Stimulated activated CD8-positive, alpha-beta memory T cell treated with anti-CD3 and anti-CD28 coated beads, Interleukin-7, amount 100 ng/mL, for 4 hours (primary cell): ENCODE data around the gene ZNF467.

Experiments used
- DNase-seq, 2 donors: peaks; one replicate each; pipeline ENCODE4 v3.0.0-alpha.2; 2020; ENCODE audit warnings: low read depth in 2 of 2

Gene ZNF467

DNA sequence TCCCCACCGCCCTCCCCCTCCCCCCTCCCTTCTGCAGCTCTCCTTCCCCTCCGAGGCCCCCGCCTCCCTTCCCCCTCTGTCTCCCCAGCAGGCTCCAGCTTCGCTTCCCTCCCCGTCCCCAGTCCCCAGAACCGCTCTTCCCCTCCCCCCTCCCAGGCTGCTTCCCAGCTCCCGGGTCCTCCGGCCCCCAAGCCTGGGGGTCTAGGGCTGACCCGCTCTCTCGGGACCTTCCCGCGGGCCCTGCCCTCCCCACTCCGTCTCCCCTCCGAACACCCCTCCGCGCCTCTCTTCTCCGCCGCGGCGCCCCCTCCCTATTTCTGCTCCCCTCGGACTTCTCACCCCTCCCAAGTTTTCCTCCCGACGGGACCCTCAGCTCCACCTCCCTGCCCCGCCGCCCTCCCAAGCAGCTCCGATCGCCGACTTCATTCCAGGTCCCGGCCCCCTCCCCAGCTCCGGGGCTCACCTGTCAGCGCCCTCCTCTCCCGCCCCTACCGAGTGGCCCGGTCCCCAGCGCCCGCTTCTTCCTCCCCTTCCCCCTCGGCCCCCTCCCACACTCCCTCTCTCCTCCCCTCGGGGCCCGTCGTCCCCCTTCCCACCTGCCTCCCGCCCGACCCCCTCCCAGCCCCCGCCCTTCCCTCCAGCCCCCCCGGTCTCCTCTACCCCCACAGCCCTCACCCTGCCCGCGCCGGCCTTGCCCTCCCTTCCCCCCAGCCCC lies 990 bp downstream of the ZNF467 start:
- peak in 1 of 2 donors; percentile 9 for DNase-seq

GRCh38 chr7:149771720-149772240 lies 1.6 kb downstream of the ZNF467 start:
- DNase-seq, result peak; percentile 64 to 83

DNA sequence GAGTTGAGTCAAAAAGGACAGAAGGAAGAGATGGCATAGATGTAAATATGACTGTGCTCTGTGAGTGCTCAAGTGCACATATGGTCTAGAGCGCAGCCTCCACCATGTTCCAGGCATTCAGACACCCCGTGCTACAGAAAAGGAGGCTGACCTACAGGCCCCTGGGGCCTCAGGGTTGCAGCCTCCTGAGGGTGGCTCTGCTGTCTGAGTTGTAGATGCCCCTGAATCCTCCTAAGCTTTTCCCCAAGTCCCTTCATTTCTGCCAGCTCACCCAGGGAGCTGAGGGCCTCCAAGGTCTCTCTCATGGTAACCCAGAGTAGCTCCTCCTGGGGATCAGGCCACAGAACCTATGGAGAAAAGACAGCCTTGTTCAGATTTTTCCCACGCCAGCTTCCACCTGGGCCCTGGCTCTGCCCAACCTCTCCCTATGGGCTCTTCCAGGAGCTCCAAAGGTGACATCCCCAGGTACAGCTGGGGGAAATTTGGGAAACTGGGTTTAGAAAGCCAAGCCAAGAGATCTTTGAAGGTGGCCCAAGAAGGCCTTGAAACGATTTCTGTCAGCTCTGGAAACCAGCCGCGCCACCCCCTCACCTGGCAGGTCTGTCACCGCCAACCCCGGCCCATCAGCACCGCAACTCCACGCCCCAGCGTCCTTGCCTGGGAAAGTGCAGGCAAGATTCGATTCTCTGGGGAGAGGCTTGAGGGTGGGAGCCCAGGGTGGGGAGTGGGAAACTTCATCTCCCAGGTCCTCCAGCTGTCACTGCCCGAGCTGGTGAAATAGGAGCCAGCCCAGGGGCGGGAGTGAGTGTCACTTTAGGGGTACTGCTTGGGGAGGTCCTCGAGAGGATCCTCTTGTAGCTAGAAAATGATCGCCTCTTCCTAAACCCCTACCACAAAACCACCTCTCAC lies 2.4 kb downstream of the ZNF467 start:
- DNase-seq, result no peak

- no peak for DNase-seq
Observed at GRCh38 chr7:149769915-149770314, 3.5 kb downstream of the ZNF467 start.

DNA sequence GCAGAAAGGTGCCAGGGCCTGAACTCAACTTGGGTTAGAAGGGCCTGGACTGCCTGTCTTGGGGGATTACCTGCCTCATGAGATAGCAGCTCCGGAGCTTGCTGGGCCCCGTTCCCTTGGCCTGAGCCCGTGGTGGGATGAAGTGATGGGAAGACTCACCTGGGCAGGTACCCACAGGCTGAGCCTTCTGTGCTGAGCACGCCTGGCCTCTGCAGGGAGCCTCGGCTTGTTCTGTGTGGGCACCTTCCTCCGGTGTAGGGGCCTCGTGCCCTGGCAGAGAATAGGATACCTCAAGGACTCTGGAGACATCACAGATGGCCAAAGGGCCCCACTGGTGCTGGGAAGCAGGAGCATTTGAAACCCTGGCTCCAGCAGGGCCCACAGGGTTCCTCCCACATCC lies 4.5 kb downstream of the ZNF467 start:
- DNase-seq, result no peak

- no peak for DNase-seq
Observed at GRCh38 chr7:149767068-149767467, 6.3 kb downstream of the ZNF467 start.

DNA sequence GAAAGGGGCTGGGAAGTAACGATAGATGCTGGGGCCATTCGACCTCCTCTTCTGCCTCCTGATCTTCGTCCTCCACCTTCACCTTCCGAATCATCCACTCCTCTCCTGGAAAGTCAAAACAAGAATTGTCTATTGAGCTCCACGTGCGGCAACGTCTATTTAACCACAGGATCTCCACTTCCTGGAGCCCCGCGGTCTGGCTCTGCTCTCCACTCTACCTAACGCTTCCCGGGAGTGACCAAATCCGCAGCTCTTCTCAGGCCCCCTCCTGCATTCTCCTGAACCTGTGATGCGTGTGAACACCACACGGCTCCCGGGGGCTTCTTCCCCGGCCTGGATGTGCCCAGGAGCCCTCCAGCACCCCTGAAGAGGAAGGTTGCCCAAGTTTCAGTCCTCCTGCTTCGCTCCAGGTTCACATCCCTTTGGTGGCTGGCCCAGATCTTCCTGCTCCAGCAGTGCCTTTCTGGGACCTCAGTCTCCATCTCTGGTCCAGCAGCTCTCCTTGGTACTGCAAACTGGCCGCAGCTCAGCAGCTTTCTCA lies 7.2 kb downstream of the ZNF467 start:
- DNase-seq, result no peak

GRCh38 chr7:149765399-149766121 lies 7.8 kb downstream of the ZNF467 start:
- DNase-seq, result no peak

- DNase-seq, result no peak
Observed at GRCh38 chr7:149764481-149765398, 8.6 kb downstream of the ZNF467 start.

DNA sequence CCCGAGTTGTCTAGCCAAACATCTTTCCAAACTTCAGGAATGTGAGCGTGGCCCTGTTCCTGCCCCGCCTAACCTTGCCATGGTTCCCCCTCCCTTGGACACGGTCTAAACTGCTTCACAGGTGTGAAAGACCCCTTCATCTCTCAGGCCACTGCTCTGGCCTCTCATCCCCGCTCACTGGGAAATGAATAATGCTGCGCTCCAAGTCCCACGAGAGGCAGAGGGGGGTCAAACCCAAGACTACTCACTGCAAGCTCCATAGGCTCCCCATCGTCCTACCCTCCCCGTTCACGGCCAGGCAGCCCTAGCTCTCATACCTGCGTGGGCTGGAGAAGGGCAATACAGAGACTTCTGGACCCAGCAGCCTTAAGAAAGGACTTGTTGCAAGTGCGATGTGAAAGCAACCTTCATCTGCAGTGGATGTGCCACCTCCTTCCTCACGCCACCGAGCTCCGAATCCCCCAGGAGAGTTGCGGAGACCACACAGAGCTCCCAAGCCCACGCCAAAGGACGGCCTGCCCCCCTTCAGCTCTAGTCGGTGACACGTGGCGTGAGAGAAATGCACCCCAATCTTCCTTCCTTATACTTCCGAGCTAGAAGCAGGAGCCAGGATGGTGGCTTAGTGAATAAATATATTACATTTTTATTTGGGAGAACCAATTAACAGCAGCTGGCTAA lies 9.7 kb downstream of the ZNF467 start:
- DNase-seq, result no peak

DNA sequence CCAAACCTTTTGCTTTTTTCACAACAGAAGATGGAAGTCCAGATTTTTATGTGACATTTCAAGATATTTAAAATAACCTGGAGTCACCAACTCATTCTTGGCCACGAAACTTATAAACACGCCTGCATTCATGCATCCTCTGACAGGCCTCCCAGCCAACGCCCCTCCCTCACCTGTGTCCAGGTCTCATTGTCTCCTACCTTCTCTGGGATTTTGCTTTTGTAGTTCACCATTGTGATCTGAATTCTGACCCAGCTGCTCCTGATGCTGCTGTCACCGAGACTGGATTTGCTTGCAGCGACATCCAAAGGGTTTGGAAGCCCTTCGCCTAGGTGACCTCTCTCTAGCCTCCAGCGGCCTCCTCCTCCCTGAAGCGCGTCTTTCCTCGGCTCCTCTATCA lies 10.8 kb downstream of the ZNF467 start:
- DNase-seq, result no peak

GRCh38 chr7:149762089-149762488 lies 11.3 kb downstream of the ZNF467 start:
- DNase-seq, result no peak

GRCh38 chr7:149761307-149761706 lies 12.1 kb downstream of the ZNF467 start:
- DNase-seq, result no peak

GRCh38 chr7:149760538-149760937 lies 12.8 kb downstream of the ZNF467 start:
- DNase-seq, result no peak

- DNase-seq, result no peak
Observed at GRCh38 chr7:149759093-149759860, 14.1 kb downstream of the ZNF467 start.

GRCh38 chr7:149753375-149754233 lies 19.8 kb downstream of the ZNF467 start:
- no peak for DNase-seq

DNA sequence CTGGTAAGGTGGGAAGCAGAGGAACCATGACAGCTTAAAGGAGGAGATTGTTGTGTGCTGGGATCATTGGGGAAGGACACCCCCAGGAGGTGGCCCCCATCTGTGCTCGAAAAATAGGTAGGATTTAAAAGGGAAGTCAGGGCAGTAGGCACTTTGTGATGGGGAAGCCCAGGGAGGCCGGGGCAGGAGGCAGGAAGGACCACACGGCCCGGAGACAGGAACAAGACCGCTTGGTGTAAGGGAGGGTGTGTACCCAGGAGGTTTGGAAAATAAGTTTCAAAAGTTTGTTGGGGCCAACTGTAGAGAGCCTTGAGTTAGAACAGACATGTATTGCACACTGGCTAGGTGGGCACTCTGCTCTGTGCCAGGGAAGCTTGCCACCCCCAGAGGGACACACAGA lies 20.7 kb downstream of the ZNF467 start:
- no peak for DNase-seq

DNA sequence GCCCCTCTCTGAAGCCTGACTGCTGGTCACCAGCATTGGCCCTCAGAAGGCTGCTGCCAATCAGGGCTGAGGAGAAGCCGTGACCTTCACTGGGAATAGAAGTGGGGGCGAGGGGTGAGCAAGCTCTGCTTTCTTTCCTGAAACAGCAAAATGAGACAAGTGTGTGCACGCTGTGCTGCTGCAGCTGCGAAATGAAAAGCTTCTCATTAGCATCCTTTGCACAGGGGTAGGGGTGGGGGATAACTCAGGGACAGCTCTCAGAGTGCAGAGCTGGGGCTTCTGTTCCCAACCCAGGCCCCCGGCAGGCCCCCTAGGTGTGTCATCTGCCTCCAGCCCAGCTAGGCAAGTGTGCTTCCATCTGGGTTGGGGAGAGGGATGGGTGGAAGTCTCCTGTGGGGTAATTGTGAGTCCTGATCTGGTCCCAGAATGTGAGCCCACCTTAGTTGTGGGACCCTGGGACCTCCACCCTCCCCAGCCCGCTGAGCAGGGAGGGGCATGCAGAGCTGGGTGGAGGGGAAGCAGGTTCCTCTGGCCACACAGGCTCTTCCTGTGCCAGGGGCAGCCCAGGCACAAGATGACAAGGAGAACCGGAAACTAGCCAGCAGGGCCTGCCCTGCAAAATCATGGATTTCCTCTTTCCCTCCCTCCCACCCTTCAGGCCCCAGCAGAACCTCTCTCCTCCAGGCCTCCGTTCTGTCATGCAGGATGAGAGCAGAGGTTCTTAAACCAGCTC lies 22.2 kb downstream of the ZNF467 start:
- no peak for DNase-seq
